HG03442 (cell line): ENCODE measurements around the gene C5orf22.
"Not testable (repeated sequence)": the region's sequence is repeated elsewhere in the genome, so short reads cannot be mapped to it uniquely, and the experiment has no call there.

Experiments used
- ATAC-seq: cut with Tn5 transposase; IDR thresholded peaks from one replicate; pipeline ENCODE4 v1.9.1; 2021; ENCODE audit warnings: mild to moderate bottlenecking, moderate library complexity; ENCODE audit not compliant: unreplicated experiment

The C5orf22 gene

DNA sequence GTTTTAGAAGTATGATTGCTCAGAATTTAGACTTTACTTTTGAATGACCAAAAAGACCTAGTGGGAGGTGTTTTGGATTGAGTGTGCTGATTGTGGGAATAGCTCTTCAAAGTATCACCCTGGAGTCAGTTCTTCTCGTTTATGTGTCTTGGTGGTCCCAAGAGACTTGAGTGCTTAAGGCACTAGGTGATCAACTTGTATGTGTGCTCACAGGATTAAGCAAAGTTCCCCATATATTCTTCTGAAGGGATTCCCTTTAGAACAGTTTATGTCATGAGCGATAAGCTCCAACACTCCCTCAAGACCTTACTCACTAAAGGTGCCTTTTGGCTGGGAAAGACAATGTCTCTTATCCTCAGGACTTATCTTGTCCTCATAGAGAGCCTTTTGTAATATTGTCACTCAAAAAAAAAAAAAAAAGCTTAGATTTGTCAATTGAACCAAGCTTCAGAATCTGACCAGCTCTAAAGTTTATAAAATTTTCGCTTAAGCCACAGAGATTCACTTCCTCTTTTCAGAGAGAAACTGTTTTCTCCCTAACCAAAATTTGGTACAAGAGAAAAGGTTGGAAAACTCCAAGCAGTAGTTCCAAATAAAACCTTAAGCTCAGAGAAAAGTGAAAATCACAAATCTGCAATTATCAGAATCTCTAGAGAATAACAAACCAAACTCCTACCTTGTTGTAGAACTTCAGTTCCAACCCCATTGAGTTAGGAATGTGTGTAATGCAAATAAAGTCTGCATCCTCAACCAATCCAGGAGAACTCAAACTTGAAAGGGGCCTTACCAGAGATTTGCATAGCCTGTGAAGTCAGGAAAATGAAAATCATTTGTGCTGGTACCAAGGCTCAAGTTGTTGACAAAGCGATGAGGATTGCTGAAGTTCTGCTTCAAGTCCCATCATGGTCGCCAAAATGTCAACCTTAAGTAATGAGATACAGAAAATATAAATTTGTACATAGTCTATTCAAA is 66.8 kb downstream of the C5orf22 start:
- ATAC-seq: no peak

DNA sequence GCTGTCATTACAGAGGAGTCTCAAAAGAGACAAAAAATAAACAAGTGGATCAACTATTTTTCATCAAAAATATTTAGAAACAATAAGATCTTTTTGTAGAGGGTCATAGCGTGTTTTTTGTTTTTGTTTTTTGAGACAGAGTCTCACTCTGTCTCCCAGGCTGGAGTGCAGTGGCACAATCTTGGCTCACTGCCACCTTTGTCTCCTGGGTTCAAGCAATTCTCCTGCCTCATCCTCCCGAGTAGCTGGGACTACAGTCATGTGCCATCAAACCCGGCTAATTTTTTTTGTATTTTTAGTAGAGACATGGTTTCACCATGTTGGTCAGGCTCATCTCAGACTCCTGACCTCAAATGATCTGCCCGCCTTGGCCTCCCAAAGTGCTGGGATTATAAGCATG is 70.2 kb downstream of the C5orf22 start:
- not testable (repeated sequence) for ATAC-seq

DNA sequence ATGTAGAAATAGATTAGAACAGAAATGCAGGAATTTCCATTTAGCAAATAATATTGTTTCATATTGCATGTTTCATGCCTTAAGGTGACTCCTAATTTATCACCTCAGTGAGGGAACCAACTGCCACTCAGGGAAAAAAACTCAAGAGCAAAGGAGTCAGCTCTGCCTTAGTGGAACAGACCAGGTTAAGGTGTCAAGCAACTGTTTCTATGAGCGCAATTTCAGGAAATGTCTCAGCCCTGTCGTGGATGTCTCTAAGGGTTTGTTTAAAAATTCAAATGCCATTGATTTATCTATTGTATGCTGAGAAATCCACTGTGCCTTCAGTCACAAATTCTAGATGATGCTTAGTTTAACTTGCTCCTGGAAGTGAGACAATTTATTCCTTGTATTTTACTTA is 72.1 kb downstream of the C5orf22 start:
- ATAC-seq: no peak

DNA sequence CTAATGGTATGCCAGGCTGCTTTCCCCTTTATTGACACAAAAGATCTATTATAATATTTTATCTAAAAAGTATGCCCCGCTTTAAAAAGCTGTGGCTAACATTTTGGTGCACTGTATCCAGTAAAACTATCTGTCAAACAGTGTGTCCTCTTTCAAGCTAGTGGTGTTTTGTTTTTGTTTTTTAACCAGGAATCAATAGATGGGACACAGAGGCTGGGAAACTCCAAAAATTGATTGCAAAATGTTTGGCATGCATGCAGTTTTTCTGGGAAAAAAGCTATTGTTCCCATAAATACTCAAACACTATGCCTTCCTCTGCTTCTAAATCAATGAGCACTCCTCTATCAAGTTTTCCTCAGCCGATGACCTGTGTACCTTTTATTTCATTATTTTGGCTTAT is 72.5 kb downstream of the C5orf22 start:
- ATAC-seq: no peak
